Stimulated activated CD8-positive, alpha-beta memory T cell treated with anti-CD3 and anti-CD28 coated beads, Interleukin-12 subunit alpha, Interleukin-12 subunit beta, amount 100 ng/mL, for 24 hours (primary cell): Measurements from ENCODE around the gene TAP1.
"Not testable (repeated sequence)": the region's sequence is repeated elsewhere in the genome, so short reads cannot be mapped to it uniquely, and the experiment has no call there.

Experiments used
- DNase-seq: peaks from one replicate; pipeline ENCODE4 v3.0.0-alpha.2; 2020; ENCODE audit errors: extremely low read depth

The TAP1 gene

GRCh38 chr6:32839356-32839755, 14.1 kb downstream of the TAP1 start:
- no peak for DNase-seq

DNA sequence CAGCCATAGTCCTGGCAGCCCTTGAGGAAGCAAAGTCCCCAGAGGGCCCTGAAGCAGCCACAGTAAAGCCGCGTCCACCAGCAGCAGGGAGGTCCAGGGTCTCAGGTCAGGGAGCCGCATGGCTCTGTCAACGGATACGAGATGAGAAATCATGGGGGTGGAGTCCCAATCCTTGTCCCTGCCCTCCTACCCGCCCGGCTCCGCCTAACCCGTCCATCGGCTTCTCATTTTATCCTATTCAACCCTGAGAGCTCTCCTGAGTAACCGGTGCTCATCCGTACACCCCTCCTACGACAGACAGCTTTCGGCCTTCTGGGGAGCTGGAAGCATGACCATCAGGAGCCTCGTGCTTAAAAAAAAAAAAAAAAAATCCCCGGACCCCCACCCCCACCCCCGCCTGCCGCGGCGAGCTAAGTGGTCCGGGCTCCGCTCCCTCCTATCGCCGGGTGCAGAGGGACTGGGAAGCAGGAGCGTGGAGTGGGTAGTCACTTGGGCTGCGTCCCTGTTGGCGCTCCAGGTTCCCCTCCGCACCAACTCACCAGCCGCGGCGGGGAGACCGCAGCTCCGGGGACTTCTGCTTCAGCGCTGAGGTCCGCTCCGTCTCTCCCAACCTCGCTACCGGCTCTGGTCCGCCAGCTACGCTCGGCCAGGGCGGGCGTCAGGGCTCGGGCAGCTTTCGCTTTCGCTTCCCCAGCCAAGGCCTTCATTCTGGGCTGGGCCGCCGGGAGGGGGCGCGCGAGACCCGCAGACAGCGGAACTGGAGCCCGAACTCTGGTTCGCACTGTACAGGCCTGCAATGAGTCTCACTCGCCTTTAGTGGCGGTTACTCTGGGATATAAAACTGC, 15.2 kb downstream of the TAP1 start, which contains the start of gene TAP2:
TSS of gene TAP2 (minus strand) at position 626 of the 845 bp plus-strand sequence. CDS start at position 120, 506 bp downstream.
- DNase-seq: peak; percentile 92

GRCh38 chr6:32837651-32838113, 15.8 kb downstream of the TAP1 start:
- DNase-seq: no peak

DNA sequence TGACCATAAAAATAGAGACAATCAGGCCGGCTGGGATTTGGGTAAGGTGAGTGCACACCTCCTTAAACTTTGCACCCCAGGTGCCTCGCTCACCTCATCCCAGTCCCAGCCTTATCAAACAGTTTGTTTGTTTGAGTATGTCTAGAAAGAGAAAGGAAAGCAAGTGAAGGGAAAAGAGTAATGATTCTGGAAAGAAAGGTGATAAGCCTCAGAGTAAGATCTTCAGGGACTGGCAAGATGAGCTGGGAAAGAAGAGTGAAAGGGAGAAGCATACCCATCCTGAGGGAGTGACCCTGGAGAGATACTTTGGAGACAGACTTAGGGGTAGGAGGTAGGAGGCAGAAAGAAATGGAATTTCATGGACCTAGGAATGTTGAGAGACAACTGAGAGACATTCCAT, 16.6 kb downstream of the TAP1 start:
- DNase-seq: no peak

DNA sequence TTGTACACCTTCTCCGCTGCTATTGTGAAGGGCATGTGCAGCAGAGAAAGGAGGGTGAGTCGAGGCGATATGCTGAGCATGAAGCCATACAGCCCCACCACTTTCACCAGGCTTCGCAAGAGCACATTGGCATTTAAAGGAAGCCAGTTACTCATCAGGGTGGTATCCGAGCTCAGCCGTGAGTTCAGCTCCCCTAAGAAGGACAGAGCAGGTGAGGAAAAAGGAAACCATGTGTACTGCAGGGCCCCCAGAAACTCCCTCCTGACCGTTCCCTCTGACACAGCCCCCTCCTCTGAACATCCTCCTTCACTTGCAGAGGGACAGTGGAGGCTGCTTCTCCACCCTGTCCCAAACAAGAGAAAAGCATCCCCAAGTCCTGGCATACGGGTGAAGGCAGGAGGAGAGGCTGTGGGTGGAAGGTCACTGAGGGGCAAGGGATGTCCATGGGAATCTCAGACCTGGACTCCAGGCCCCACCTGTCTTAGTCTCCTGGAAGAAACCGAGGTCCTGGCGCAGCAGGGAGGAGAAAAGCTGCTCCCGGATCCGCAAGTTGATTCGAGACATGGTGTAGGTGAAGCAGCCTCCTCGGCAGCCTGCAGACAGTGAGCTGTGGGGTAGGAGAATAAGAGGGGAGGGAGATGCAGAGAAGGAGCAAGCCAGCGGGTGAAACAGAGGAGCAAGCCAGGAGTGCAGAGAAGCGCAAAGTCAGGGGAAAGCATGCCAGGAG, 18.2 kb downstream of the TAP1 start:
- no peak for DNase-seq

GRCh38 chr6:32833664-32834063, 19.8 kb downstream of the TAP1 start:
- DNase-seq: no peak

DNA sequence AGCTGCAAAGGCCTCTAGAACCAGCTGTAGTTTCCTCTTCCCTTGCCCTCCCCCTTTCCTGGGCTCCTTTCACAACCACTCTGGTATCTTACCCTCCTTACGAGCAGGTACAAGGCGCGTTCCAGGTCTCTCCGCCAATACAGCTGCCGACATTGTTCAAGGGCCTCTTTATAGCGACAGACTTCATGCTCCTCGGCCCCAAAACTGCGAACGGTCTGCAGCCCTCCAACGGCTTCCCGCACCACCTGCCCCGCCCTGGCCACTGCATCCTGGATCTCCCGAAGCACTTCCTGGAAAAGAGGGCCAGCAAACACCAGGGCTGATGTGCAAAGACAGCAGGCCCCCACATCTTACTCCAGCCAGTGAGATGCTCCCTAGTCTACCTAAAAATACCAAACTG, 21.0 kb downstream of the TAP1 start:
- no peak for DNase-seq

DNA sequence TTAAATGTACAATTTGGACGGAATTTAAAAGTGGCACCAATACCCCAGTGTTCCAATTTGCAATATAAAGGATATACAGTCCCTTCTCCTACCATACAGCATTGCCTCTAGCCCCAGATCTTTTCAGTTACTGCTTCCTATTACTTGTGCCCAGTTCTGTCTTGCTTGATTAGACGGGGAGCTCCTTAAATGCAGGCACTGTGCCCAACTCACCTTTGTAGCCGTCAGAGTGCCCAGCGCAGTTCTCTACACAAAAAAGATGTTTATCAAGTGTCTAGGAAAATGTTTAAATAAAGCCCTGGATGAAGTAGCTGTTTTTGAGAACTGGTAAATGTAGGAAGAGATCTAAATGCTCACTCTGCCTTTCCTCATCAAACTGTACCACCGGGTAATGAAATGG, 22.6 kb downstream of the TAP1 start:
- no peak for DNase-seq

- DNase-seq: no peak
Measured at GRCh38 chr6:32830017-32830416, 23.5 kb downstream of the TAP1 start.

- DNase-seq: no peak
Measured at GRCh38 chr6:32829495-32829894, 24.0 kb downstream of the TAP1 start.

DNA sequence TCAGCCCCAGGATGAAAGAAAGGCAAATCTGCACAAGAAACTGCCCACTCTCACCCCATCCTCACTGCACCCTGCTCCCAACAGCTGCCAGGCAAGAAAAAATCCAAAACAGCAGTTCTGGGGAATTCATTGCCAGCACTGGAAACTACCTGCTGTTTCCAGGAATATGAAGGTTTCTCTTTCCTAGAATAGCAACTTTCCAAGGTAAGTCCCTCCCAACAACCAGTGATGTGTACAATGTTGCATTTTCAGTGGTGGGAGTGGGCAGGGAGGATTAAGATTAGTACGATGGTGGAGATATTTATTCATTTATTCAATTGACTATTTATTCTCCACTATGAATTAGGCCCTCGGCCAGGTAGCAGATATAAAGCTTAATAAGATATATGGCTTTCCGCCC, 26.5 kb downstream of the TAP1 start:
- DNase-seq: no peak

DNA sequence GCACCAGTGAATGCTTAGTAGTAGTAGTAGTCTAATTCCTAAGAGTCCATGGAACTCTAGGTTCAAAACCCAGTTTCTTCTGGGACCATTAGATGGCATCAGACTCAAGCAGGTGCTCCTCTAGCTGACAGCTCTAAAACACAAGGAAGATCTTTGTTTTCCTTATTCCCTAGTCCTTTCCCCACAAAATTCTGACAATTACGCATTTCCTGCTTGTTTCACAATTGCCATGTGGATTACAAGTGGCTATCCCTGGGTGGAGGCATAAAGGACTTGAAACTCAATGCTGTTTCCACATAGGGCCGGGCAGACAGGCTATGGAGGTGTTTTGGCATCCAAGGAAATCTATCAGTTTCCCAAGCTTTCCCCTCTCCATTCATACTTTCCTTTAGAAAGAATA, 27.5 kb downstream of the TAP1 start:
- no peak for DNase-seq

GRCh38 chr6:32819729-32820128, 33.8 kb downstream of the TAP1 start:
- no peak for DNase-seq

GRCh38 chr6:32818867-32819266, 34.6 kb downstream of the TAP1 start:
- DNase-seq: no peak

DNA sequence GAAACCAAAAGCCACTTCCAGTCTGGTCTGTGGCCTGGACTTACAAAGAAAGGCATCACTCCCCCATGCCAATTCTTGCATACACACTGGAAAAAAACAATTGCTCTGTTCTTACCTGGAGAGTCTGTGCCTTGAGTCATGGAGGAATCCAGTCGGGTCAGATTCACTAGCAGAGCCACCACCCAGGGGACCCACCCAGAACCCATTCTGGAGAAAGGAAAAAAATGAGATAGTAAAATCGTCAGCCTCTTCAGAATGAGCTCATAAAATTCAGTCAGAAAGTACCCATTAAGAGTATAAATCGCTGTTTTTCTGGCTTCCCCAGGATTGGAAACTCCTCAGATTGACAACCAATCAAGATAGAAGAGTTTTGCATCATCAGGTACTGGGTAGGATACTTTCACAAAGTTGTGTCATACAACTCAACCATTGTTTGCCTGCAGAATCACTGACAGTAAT, 36.7 kb downstream of the TAP1 start, which contains the start of gene HLA-DOB:
TSS of gene HLA-DOB (minus strand) at position 257 of the 459 bp plus-strand sequence. CDS start at position 206, 51 bp downstream.
- DNase-seq: no peak

GRCh38 chr6:32815996-32816395, 37.5 kb downstream of the TAP1 start:
- no peak for DNase-seq

- DNase-seq: no peak
Measured at GRCh38 chr6:32815115-32815514, 38.4 kb downstream of the TAP1 start.

DNA sequence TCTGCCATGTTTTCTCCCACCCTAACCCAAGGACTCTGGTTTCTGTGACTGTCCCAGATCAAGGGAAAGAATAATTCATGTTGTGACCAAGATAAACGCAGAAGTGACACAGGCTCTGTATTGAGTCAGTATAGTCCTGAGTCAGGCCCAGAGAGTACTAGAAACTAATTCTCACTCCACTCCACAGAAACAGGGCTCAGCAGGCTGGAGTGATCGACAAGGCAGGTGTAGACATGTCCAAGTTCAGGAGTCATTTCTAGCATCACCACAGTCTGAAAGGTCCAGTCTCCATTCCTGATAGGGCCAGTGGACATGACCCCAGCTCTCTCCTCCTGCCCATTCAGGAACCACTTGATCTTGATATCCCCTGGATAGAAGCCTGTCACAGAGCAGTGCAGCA, 39.4 kb downstream of the TAP1 start:
- DNase-seq: no peak

DNA sequence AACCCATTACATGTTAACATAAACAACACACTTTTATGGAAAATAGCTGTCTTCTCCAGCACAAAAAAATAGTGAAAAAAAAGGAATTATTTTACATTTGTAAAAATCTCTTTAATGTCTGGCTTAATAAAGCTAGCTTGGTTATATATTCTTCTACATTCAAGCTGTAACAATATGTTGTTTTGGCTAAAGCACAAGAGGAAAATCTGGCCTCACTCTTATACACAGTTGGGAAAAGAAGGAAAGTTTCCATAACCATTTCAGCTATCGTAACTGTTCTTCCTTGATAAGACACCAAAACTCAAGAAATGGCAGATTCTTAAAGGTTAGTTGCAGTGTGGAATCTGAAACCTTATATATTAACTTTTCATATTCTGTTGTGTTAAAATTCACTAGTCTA, 44.3 kb downstream of the TAP1 start:
- DNase-seq: no peak

DNA sequence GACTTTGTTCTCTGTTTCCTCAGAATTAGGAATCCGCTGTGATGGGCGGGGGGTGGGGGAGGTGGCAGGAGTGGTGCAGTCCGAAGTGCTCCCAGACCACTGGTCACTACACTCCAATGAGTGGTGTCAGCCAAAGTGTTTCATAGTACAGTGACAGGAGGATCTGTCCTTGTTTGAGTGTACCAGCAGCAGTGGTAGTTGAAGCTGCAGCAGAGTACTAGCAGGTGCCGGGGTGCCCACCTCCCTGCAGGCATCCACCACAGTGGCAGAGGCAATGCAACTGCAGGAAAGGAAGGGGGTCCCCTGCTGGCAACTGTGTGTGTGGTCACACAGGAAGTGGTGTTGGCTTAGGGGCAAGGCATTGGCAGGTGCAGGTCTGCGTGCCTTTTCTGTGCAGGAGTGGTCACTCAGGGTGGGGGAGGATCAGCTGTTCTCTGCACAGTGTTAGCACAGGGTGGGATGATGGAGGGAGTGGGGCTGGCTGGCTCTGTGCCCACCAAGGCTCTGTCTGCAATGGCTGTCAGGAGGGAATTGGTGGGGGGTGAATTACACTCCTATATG, 46.4 kb downstream of the TAP1 start:
- no peak for DNase-seq

DNA sequence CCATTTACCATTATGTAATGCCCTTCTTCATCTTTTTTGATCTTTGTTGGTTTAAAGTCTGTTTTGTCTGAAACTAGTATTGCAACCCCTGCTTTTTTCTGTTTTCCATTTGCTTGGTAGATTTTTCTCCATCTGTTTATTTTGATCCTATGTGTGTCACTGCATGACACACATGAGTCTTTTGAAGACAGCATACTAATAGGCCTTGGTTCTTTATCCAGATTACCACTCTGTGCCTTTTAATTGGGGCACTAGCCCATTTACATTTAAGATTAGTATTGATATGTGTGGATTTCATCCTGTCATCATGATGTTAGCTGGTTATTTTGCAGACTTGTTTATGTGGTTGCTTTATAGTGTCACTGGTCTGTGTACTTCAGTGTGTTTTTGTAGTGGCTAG, 48.1 kb downstream of the TAP1 start:
- not testable (repeated sequence) for DNase-seq

DNA sequence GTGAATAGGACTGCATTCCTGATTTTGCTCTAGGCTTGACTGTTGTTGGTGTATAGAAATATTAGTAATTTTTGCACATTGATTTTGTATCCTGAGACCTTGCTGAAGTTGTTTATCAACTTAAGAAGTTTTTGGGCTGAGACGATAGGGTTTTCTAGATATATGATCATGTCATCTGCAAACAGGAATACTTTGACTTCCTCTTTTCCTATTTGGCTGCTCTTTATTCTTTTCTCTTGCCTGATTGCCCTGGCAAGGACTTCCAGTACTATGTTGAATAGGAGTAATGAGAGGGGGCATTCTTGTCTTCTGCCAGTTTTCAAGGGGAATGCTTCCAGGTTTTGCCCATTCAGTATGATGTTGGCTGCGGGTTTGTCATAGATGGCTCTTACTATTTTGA, 50.1 kb downstream of the TAP1 start:
- no peak for DNase-seq
